NCI-H748 (cell line): Measurements from ENCODE around the gene MTNR1A.
A peak's percentile ranks its signal among the peaks of the same experiment; 100 is the strongest.

Experiments
- DNase-seq: peaks from one replicate; lab custom pipeline; 2025; ENCODE audit not compliant: unreplicated experiment; lab: John Stamatoyannopoulos, UW

The MTNR1A gene

GRCh38 chr4:186554914-186555827 lies at the start of gene MTNR1A:
MTNR1A (minus strand) TSS chr4:186555567; CDS start chr4:186555365, 202 bp downstream.
- DNase-seq = peak; percentile 12

GRCh38 chr4:186604124-186604807 lies 48.9 kb upstream of the MTNR1A start:
- DNase-seq = peak; percentile 73

DNA sequence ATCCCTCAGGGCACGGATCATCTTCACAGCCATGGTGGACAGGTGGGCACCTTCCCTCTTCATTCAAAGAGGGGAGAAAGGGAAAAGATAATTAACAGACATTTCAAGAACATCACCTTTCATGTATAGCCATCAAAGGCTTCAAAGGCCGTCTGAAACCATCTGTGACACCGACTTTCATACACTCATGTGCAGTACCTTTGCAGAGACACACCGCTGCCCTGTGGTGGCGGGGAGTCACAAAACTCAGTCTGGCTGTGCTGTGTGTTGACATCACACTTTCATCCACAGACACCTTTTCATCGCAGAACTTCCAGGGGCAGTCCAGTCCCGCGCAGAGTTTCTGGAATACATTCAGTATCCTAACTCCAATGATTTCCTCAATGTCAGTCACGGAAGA lies 47.6 kb upstream of the MTNR1A start:
- DNase-seq = no peak

DNA sequence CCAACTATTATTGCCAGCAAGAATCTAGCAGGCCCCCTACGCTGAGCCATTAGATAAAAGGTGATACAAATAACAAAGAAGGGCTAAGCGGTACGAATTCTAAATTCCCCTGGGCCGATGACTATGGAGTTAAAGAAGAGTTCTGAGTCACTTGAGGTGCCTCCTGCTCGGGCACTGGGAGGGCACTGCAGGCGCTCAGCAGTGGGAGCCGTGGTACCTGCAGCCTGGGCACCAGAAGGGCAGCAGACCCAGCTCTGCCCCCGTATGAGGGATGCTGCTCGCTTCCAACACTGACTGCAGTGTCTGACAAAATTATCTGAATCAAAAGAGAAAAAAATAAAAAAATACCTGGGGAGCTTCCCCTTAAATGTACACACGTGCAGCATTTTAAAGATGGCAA lies 44.1 kb upstream of the MTNR1A start:
- DNase-seq = no peak

- no peak for DNase-seq
These were observed 43.3 kb upstream of the MTNR1A start for GRCh38 chr4:186598686-186599085.

DNA sequence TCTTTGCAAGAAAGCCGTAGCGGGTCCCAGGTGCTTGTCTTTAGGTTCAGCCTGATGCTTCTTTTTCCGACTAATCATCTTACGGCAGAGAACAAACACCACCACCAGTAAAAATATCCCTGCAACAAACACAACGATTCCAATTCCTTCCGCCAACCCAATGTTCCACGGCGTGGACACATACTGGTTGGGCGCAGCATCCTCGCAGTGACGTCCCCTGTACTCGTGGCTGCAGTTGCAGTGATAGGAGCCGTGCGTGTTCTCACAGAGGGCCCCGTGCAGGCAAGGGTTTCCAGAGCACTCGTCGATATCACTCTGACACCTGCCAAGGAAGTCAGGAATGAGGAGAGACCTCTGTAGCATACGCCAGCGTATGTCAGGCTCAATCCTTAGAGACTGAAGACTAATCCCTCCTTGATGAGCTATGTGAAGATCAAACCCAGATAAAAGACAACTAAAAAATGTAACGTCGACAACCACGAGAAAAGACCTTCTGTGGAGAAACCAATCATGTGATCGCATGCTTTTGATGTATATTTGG lies 41.6 kb upstream of the MTNR1A start:
- DNase-seq = no peak

DNA sequence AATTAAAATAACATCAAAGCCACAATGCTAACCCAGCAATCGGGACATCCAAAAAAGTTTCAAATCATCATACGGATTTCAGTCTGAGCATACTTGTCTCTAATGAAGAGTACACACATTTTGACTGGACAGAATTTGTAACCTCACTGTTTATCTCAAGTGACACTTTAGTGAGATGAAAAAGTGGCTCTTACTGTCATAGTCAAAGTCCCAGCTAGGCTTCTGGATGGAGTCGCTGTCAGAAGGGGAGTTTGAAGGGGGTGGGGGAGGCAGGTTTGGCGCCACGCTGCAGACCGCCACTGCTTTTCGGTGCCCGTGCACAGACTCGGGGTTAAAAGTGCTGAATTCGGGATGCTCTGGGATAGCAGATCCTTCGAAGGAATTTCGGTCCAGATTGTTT lies 41.0 kb upstream of the MTNR1A start:
- no peak for DNase-seq

GRCh38 chr4:186593587-186593973 lies 38.2 kb upstream of the MTNR1A start:
- DNase-seq = no peak

DNA sequence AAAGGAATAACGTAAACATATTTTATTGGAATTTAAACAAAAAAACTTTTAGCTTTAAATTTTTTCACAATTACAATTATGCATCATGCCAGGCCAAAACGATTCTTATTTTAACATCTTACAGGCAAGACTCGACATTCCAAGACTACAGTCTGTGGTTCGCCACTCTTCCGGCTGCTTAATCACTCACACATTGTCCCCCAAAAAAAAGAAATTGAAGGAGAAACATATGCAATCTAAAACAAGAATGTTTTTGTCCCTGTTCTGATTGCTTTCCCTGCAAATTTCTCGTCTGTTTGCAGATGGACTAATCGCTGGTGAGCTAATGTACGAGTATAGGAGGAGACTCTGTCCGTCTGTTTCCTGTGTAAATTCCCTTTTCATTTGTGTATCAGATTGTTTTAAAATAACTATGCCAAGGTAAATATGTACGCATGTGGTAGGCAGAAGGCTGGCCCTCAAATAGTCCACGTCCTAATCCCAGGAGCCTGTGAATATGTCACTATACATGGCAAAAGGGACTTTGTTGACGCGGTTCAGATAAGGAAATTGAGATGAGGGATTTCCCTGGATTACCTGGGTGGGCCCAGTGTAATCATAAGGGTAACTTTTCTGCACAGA lies 37.7 kb upstream of the MTNR1A start:
- no peak for DNase-seq

- no peak for DNase-seq
These were observed 37.1 kb upstream of the MTNR1A start for GRCh38 chr4:186592445-186592844.

DNA sequence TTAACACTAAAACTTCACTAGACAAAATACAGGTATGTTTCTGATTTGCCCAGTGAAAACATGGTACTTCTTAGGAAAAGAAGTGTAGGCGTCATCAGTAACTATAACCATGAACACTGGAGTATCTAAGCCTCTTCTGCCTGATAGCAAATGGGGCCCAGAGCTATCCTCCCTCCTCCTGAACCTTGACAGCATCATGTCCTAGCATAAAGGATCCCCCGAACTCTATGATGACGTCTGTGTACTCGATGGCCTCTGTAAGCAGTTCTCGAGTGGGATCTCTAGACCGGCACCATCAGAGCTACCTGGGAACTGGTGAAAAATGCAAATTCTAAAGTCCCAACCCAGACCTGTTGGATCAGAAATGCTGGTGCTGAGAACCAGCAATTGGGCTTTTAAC lies 36.3 kb upstream of the MTNR1A start:
- DNase-seq = no peak

DNA sequence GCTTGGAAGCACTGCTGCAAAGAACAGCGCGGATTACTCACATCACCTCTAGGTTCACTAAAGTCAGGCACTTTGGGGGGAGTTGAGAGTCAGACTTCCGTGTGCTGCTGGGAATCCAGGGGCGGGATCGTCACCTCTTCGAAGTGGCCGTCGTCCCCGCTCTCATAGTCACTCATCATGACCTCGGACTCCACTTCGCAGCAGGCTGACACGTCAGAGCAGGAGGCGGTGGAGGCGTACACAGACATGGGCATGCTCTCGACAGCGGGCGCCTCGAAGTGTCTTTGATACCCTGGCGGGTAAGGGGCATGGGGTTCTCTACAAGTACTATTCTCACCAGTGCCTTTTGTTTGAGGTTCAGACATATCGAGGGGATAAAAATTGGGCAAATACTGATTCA lies 33.1 kb upstream of the MTNR1A start:
- DNase-seq = no peak

DNA sequence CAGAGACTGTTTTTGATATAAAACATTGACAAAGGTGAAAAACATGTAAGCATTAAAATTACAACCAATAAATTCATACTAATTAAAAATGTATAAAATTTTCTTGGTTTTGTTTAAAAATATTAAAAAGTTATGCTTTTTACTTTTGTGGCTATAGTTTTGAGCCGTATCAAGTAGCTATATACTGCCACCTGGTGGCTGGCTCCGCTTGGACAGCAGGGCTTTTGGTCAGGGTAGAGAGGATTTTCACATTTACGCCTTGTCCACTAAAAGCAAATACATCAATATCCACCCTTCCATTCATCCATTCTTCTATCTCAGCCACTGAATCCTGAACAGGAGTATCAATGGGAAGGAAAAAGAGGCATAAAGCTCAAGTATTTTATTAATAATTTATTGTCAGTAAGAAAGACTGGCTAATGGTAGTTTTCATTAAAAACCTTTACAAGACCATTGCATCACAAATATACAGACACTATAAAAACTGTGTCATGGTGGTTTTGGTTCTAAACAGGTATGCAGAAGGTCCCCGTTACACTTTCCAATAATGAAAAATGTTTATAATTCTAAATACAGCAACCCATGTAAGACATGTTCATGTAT lies 32.1 kb upstream of the MTNR1A start:
- DNase-seq = peak; percentile 30

- no peak for DNase-seq
These were observed 30.8 kb upstream of the MTNR1A start for GRCh38 chr4:186586205-186586604.

- DNase-seq = no peak
These were observed 29.5 kb upstream of the MTNR1A start for GRCh38 chr4:186584912-186585311.

- DNase-seq = no peak
These were observed 26.1 kb upstream of the MTNR1A start for GRCh38 chr4:186581421-186581820.

DNA sequence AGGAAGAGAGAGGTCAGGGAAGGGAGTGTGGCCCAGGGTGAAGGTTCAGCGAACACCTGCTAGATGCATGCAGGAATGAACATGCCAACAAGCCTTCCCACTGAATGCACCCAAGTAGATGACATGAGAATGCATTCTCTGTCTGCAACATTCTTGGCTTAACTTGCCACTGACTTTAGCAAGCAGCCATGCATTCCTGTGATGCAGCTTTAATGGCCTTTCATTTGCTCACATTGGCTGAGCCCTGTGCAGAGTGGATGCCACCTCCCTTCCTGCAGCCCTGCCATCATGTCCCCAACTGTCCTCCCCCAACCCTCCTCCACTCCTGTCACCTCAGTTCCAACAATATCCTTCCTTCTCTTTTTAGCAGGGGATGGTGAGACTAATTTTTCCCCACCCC lies 25.3 kb upstream of the MTNR1A start:
- no peak for DNase-seq

GRCh38 chr4:186570193-186570996 lies 15.0 kb upstream of the MTNR1A start:
- no peak for DNase-seq

GRCh38 chr4:186569533-186570192 lies 14.3 kb upstream of the MTNR1A start:
- DNase-seq = no peak

GRCh38 chr4:186566068-186566467 lies 10.7 kb upstream of the MTNR1A start:
- DNase-seq = no peak
